Fibroblast of villous mesenchyme (primary cell): Measurements from ENCODE around the gene STX12. TPM values are rescaled to one million over a fixed set of nuclear protein-coding genes. Genes with fewer than 3 reads are reported as not detected.

Experiments used
- DNase-seq: peaks from one replicate; pipeline ENCODE4 v3.0.0-alpha.2; 2010; ENCODE audit warnings: low read depth
- H3K4me3 ChIP-seq: 2 replicates; pipeline ENCODE4 v1.5.1; 2011; ENCODE audit warnings: low read depth, mild to moderate bottlenecking, low read length
- total RNA-seq: library from RNA; depleted of rRNA; stranded (reverse); fragments of >200 nt; gene quantifications from 2 replicates; pipeline ENCODE4 v1.2.3, GENCODE V29; 2012
- TF ChIP-seq, protein P1 (sequence below): IDR thresholded peaks from 2 replicates; pipeline ENCODE4 v1.5.1; 2012; ENCODE audit warnings: low read depth, mild to moderate bottlenecking, low read length; ENCODE audit not compliant: insufficient read depth

Gene STX12
- total RNA-seq, 1 donor: 95.4 TPM

DNA sequence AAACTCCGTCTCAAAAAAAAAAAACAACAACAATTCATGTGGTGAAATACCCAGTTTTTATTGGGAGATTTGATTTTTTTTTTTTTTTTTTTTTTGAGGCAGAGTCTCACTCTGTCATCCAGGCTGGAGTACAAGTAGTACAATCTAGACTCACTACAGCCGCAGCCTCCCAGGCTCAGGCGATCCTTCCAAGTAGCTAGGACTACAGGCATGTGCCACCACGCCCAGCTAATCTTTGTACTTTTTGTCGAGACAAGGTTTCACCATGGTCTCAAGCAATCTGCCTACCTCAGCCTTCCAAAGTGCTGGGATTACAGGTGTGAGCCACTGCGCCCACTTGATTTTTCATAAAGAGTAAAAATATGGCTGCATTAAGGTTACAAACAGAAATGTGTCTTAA, 31.9 kb upstream of the STX12 start:
- TF ChIP-seq, protein P1, sequence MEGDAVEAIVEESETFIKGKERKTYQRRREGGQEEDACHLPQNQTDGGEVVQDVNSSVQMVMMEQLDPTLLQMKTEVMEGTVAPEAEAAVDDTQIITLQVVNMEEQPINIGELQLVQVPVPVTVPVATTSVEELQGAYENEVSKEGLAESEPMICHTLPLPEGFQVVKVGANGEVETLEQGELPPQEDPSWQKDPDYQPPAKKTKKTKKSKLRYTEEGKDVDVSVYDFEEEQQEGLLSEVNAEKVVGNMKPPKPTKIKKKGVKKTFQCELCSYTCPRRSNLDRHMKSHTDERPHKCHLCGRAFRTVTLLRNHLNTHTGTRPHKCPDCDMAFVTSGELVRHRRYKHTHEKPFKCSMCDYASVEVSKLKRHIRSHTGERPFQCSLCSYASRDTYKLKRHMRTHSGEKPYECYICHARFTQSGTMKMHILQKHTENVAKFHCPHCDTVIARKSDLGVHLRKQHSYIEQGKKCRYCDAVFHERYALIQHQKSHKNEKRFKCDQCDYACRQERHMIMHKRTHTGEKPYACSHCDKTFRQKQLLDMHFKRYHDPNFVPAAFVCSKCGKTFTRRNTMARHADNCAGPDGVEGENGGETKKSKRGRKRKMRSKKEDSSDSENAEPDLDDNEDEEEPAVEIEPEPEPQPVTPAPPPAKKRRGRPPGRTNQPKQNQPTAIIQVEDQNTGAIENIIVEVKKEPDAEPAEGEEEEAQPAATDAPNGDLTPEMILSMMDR: no peak
- no peak overlapping the region for H3K4me3 ChIP-seq
- DNase-seq: no peak

GRCh38 chr1:27744556-27744955, 28.5 kb upstream of the STX12 start:
- DNase-seq: no peak
- no peak overlapping the region for H3K4me3 ChIP-seq
- TF ChIP-seq, protein P1: no peak

GRCh38 chr1:27745466-27745865, 27.6 kb upstream of the STX12 start:
- TF ChIP-seq, protein P1: no peak
- no peak overlapping the region for H3K4me3 ChIP-seq
- no peak for DNase-seq

DNA sequence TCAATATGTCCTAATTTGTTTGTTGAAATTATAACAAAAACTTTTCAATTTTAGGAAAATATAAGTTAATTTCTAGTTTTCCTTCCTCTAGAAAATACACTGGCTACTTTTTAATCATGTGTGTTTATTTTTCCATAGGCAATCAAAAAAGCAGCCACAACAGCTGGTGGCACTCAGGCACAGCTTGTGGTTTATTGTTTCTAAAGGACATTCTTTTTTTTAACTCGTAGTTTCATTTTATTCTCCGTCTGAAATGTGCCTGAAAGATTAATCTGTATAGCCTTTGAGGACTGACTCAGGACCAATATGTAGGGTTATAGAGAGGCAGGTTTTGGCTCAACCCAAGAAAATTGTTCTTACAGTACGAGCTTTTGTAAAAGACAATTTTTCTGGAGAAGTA, 20.7 kb upstream of the STX12 start:
- TF ChIP-seq, protein P1: no peak
- no peak overlapping the region for H3K4me3 ChIP-seq
- peak; percentile 40 for DNase-seq

- DNase-seq: no peak
- TF ChIP-seq, protein P1: no peak
- no peak overlapping the region for H3K4me3 ChIP-seq
Measured at GRCh38 chr1:27755286-27755685, 17.7 kb upstream of the STX12 start.

- TF ChIP-seq, protein P1: no peak
- no peak overlapping the region for H3K4me3 ChIP-seq
- no peak for DNase-seq
Measured at GRCh38 chr1:27755865-27756264, 17.2 kb upstream of the STX12 start.

GRCh38 chr1:27759236-27759635, 13.8 kb upstream of the STX12 start:
- DNase-seq: no peak
- TF ChIP-seq, protein P1: no peak
- no peak overlapping the region for H3K4me3 ChIP-seq
